GM12864 (cell line): Measurements from ENCODE around the gene MACROD2.
"Not testable (repeated sequence)": the region's sequence is repeated elsewhere in the genome, so short reads cannot be mapped to it uniquely, and the experiment has no call there.

Experiments
- DNase-seq: peaks from one replicate; pipeline ENCODE4 v3.0.0-alpha.2; 2011; ENCODE audit warnings: low read depth
- H3K4me3 ChIP-seq: 2 replicates; pipeline ENCODE4 v1.5.1; 2011; ENCODE audit warnings: mild to moderate bottlenecking, low read depth, low read length, control low read depth
- TF ChIP-seq, protein P1 (sequence below): IDR thresholded peaks from 2 replicates; pipeline ENCODE4 v1.5.1; 2011; ENCODE audit warnings: low read depth, mild to moderate bottlenecking, moderate library complexity, low read length, control low read depth, inconsistent platforms; ENCODE audit errors: missing control alignments

The MACROD2 gene

DNA sequence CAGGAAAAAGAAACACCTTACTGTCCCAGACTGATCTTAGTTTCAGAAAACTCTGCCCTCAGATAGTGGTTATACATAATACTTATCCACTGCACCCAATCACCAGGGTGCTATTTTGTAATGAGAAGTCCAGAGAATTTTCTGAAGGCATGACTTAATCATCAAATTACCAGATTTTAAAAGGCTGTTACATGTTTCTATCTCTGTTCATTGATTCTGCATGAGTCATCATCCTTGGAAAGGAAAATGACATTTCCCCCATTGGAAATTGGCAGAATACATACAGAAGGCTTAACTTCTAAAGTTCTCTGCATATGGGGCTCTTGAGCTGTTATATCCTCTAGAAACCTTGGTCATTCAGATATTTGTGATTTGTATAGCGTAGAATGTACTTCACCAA is 930.0 kb downstream of the MACROD2 start:
- TF ChIP-seq, protein P1, sequence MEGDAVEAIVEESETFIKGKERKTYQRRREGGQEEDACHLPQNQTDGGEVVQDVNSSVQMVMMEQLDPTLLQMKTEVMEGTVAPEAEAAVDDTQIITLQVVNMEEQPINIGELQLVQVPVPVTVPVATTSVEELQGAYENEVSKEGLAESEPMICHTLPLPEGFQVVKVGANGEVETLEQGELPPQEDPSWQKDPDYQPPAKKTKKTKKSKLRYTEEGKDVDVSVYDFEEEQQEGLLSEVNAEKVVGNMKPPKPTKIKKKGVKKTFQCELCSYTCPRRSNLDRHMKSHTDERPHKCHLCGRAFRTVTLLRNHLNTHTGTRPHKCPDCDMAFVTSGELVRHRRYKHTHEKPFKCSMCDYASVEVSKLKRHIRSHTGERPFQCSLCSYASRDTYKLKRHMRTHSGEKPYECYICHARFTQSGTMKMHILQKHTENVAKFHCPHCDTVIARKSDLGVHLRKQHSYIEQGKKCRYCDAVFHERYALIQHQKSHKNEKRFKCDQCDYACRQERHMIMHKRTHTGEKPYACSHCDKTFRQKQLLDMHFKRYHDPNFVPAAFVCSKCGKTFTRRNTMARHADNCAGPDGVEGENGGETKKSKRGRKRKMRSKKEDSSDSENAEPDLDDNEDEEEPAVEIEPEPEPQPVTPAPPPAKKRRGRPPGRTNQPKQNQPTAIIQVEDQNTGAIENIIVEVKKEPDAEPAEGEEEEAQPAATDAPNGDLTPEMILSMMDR: no peak
- DNase-seq: no peak
- H3K4me3 ChIP-seq: no peak overlapping the region

DNA sequence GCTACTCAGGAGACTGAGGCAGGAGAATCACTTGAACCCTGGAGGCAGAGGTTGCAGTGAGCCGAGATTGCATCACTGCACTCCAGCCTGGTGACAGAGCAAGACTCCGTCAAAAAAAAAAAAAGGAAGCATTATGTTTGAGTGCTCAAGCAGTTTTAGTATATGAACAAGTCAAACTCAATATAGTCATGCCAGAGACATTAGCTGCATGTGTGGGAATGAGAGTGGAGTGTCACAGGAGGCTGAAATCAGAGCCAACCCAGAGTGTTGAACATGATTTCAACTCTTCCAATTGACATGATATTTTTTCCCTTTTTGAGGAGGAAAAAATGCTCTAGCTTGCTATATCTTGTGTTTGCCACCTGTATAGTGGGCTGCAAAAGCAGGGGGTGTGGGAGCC is 931.1 kb downstream of the MACROD2 start:
- DNase-seq, H3K4me3 ChIP-seq: not testable (repeated sequence)

DNA sequence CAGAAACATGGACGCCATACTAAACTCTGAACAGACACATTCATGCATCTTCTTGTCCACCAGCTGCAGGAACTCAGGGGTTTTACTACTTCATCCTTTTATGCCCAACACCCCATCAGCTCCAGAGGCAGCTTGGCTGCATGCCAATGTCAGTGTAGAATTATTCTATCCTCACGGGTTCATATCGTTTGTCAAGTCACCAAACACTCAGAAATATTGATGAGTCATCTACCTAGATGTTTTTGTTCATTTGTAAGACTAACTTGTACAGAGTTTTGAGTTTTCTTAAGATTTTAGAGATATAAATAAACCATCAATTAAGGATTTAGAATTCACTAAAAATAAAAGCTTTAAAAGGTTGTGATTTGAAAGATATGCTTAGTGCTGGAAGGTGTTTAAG is 932.8 kb downstream of the MACROD2 start:
- H3K4me3 ChIP-seq: no peak overlapping the region
- TF ChIP-seq, protein P1: no peak
- no peak for DNase-seq

DNA sequence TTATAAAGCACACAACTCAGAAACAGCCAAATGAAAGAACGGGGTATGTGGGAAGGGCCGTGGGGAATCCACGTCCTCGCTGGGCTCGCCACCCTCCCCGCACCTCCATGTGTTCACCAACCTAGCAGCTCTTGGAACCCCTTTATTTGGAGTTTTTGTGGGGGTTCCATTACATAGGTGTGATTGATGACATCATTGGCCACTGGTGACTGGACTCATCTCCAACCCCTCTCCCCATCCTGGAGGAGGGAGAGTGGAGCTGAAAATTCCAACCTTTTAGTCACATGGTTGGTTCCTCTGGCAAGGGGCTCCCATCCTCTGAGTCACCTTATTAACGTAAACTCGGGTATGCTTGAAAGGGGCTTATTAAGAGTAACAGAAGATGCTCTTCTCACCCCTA is 934.1 kb downstream of the MACROD2 start:
- no peak overlapping the region for H3K4me3 ChIP-seq
- TF ChIP-seq, protein P1: no peak
- DNase-seq: no peak

DNA sequence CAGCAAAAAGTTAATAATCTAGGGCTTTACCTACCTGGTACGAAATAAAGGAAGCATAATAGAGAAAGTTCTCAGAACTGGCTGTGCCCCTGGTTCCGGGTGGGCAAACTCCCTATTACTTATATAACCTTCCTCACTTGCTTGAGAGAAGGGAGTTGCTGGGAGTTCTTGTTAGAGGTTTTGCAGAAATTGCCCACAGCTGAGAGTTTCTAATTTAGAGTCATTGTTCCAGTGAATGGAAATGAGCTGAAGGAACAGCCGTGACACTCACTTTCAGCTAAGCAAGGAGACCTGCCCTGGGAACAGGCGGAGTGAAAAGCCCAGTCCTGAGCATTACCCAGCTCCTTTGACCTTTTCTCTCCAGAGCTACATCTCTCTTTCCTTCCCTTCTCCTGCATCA is 936.7 kb downstream of the MACROD2 start:
- TF ChIP-seq, protein P1: no peak
- no peak for DNase-seq
- no peak overlapping the region for H3K4me3 ChIP-seq

DNA sequence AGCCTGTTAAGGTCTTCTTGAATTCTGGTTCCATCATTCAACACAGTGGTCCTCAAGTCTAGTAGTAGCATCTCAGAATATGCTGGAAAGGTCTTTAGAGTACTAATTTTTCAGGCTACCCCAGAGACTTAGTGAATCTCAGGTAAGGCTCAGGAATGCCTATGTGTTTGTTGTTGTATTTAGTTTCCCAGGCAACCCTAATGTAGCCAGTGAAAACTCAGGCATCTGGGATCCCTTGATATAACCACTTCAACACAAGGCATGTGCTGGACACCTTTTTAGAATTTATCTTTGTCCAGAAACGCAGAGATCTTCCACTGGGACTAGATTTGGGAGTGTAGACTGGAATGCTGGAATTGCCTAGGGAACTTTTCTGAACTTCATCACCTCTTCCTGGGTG is 940.0 kb downstream of the MACROD2 start:
- TF ChIP-seq, protein P1: no peak
- no peak for DNase-seq
- H3K4me3 ChIP-seq: no peak overlapping the region

DNA sequence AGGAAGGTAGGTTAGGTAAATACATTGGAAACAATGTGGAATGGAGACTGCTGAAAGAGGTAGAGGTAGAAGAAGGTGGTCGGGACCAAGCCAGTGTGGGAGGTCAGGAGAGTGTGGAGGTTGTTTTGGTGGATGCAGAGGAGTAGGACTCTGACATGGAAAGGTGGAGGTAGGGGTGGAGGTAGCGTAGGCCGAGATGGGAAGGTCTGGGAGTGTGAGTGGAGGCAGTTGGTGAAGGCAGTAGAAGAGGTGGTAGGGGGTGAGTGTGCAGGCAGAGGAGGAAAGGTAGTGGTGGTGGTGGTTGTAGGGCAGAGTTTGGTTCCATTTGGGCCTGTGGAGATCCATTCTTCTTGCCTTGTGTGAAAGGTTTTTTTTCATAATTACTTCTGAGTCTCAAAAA is 941.7 kb downstream of the MACROD2 start:
- no peak overlapping the region for H3K4me3 ChIP-seq
- DNase-seq: no peak

More for the DNA sequence above, 941.7 kb downstream of the MACROD2 start:
- TF ChIP-seq, protein P1: no peak
